ENCODE data around the gene CLCN6.

CLCN6 gene

GRCh38 chr1:11796036-11796828 lies 9.8 kb upstream of the CLCN6 start:
- Histone ChIP-seq H3K27ac (ENCODE audit: extremely low read depth, low read depth, low read length) (no peak overlapping the region), H3K4me3 (ENCODE audit: low read depth, low read length) (no peak overlapping the region), H3K4me1 (ENCODE audit: control insufficient read depth, insufficient read depth, low read length) (no peaks in the 10 kb centered on the region), H3K9me3 (ENCODE audit: control insufficient read depth, insufficient read depth, low read depth, low read length) (no peaks in the 10 kb centered on the region), H3K36me3 (ENCODE audit: control insufficient read depth in 2 of 2, insufficient read depth in 1 of 2, low read length in 2 of 2) (peaks cover 0 to 78% of the 10 kb centered on the region in 2 experiments; a peak in 1 of 3 replicates)
- ChIA-PET POLR2A (no interaction called here), CTCF (interaction anchor here (0.7 to 2.3 kb wide), 2 partner anchors 11 to 76 kb away, joined by 4 to 10 read pairs; no protein-coding TSS in a partner anchor)
- TF ChIP-seq HOXA7 (CRISPR knock-in tag; IDR thresholded peaks at IDR 0.05; ENCODE audit: borderline replicate concordance), result no peak
- TF ChIP-seq ZNF571 (tag by site-specific recombination; IDR thresholded peaks at IDR 0.05), result no peak
- no peak for TF ChIP-seq ZNF248 (tag by site-specific recombination; IDR thresholded peaks at IDR 0.05)
- TF ChIP-seq ZNF626 (tag by site-specific recombination; IDR thresholded peaks at IDR 0.05), result no peak
- TF ChIP-seq ZNF76 (tag by site-specific recombination; IDR thresholded peaks at IDR 0.05; ENCODE audit: borderline replicate concordance, low read depth), result no peak
- no peak for TF ChIP-seq ZNF2 (tag by site-specific recombination; IDR thresholded peaks at IDR 0.05)
- TF ChIP-seq ZNF664 (tag by site-specific recombination; IDR thresholded peaks at IDR 0.05), result no peak
- peak; percentile 64 for TF ChIP-seq EGR2 (tag by site-specific recombination; IDR thresholded peaks at IDR 0.05; ENCODE audit: low read depth)
- TF ChIP-seq ZNF174 (tag by site-specific recombination; IDR thresholded peaks at IDR 0.05), result no peak
- no peak for TF ChIP-seq ZNF623 (tag by site-specific recombination; IDR thresholded peaks at IDR 0.05)
- TF ChIP-seq ZSCAN18 (tag by site-specific recombination; IDR thresholded peaks at IDR 0.05), result no peak
- no peak for TF ChIP-seq KLF1 (tag by site-specific recombination; IDR thresholded peaks at IDR 0.05)
- TF ChIP-seq ZNF837 (tag by site-specific recombination; IDR thresholded peaks at IDR 0.05), result no peak
- no peak for TF ChIP-seq HOXD13 (CRISPR knock-in tag; IDR thresholded peaks at IDR 0.05; ENCODE audit: borderline replicate concordance)
- peak; percentile 82 for TF ChIP-seq ZFHX2 (tag by site-specific recombination; conservative IDR thresholded peaks at IDR 0.05)
- TF ChIP-seq ZNF391 (tag by site-specific recombination; IDR thresholded peaks at IDR 0.05; ENCODE audit: borderline replicate concordance, low read depth), result no peak
- TF ChIP-seq ZNF354C (tag by site-specific recombination; IDR thresholded peaks at IDR 0.05; ENCODE audit: borderline replicate concordance, low read depth), result no peak
- TF ChIP-seq ZNF704 (tag by site-specific recombination; IDR thresholded peaks at IDR 0.05), result no peak
- no peak for TF ChIP-seq ZNF513 (tag by site-specific recombination; IDR thresholded peaks at IDR 0.05)
- TF ChIP-seq ZSCAN4 (tag by site-specific recombination; IDR thresholded peaks at IDR 0.05), result no peak
- TF ChIP-seq ZBTB26 (tag by site-specific recombination; optimal IDR thresholded peaks at IDR 0.05), result no peak
- 0 out of 2 replicates have a peak, but pooled peaks have one; percentile 21 for TF ChIP-seq ZBTB17 (tag by site-specific recombination; IDR thresholded peaks at IDR 0.05)
- TF ChIP-seq SP3 (tag by site-specific recombination; IDR thresholded peaks at IDR 0.05), result no peak
- TF ChIP-seq ZNF26 (tag by site-specific recombination; IDR thresholded peaks at IDR 0.05), result no peak

Measured in HEK293 (cell line).